ENCODE data around the gene OR5AP2.
"Not testable (repeated sequence)": the region's sequence is repeated elsewhere in the genome, so short reads cannot be mapped to it uniquely, and the experiment has no call there.

The OR5AP2 gene

DNA sequence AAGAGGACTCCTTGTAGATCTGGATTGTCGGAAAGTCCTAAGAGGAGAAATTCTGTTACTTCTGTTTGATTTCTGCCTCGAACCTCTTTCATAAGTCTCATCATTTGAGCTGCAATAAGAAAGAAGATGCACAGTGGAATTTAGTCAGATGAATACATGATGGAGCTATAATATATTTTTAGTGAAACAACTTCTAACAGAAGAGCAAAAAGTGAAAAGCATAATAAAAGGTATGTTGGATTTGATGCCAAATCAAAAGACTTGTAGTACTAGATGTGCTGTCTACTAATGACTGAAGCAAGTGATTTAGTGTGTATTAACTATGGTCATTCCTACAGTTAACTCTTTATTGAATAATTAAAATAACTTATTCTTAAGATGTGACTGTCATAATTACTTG lies at the start of gene OR5AP2:
Gene OR5AP2 (minus strand): TSS at position 101 of the 400 bp plus-strand sequence. CDS start 0 bp downstream, at position 101.
- no peak for FAIRE-seq

GRCh38 chr11:56691179-56691578 lies 48.9 kb upstream of the OR5AP2 start:
- not testable (repeated sequence) for FAIRE-seq

DNA sequence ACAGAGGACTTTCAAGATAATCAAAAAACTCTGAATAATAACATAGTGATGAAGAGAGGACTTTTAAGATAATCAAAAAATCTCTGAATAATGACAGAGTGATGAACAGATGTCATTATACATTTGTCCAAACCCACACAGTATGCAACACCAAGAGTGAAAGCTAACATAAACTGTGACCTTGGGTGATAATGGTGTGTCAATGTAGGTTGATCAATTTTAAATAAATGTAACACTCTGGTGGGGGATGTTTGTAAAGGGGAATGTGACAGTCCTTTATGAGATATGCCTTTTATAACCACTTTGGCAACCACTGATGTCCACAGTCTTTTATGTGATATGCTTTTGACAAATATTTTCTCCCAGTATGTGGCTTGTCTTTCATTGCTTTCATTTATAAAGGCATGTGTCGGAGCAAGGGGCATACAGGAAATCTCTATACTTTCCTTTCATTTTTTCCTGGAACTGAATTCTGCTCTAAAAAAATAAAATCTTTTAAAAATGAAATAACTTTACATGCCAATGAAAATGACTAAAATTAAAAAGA lies 46.4 kb upstream of the OR5AP2 start:
- no peak for FAIRE-seq

- no peak for FAIRE-seq
Measured at GRCh38 chr11:56670984-56671383, 28.7 kb upstream of the OR5AP2 start.

- no peak for FAIRE-seq
Measured at GRCh38 chr11:56663386-56663785, 21.1 kb upstream of the OR5AP2 start, which contains the start of gene OR5AR1. TSS of gene OR5AR1 (plus strand) at chr11:56663686. CDS start at chr11:56663686, 0 bp downstream.

DNA sequence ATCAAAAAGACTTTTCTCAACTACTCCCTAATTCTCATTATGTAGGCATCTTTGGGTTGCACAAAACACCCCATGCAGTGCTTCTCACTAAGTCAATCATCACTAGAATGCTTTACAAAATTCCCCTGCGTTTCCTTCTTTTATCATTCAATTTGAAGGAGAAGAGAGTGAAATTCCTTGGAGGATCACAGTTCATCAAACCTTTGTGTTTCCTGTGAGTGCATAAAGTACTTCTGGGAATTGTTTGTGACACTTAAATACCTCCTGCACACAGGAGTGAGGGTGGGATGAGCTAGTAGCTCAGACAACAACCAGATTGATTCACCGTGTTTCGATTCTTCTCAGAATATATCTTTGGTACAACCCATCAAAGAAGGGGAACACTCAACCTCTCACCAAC lies 17.5 kb upstream of the OR5AP2 start:
- no peak for FAIRE-seq

- FAIRE-seq: no peak
Measured at GRCh38 chr11:56637500-56637899, 4.7 kb downstream of the OR5AP2 start.

DNA sequence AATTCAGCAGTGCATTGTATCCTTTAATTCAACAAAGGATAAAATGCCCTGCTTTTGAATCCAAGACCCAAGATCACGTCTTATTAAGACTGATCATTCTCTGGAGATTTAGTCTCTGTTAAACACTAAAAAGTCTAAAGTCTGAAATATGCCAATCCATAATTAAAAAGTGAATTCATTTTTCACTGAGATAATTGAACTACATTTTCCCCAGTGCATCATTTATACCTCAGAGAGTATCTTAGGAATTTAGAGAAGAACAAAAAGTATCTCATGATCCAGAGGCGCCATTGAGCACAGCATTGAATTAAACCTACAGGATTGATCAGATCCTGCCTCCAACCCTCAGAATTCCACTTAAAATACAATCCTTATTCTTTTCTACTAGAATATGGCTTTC lies 5.4 kb downstream of the OR5AP2 start:
- no peak for FAIRE-seq

GRCh38 chr11:56632329-56632728 lies 9.9 kb downstream of the OR5AP2 start:
- no peak for FAIRE-seq

GRCh38 chr11:56625946-56626345 lies 16.3 kb downstream of the OR5AP2 start:
- FAIRE-seq: no peak

GRCh38 chr11:56624661-56625110 lies 17.6 kb downstream of the OR5AP2 start:
- no peak for FAIRE-seq

GRCh38 chr11:56611174-56611573 lies 31.1 kb downstream of the OR5AP2 start:
- no peak for FAIRE-seq

DNA sequence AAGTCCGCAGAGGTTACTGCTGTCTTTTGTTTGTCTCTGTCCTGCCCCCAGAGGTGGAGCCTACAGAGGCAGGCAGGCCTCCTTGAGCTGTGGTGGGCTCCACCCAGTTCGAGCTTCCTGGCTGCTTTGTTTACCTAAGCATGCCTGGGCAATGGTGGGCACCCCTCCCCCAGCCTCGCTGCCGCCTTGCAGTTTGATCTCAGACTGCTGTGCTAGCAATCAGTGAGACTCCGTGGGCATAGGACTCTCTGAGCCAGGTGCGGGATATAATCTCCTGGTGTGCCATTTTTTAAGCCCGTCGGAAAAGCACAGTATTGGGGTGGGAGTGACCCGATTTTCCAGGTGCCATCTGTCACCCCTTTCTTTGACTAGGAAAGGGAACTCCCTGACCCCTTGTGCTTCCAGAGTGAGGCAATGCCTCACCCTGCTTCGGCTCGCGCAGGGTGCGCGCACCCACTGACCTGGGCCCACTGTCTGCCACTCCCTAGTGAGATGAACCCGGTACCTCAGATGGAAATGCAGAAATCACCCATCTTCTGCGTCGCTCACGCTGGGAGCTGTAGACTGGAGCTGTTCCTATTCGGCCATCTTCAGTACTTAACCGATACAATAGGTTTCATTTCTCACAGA lies 50.0 kb downstream of the OR5AP2 start:
- not testable (repeated sequence) for FAIRE-seq

Measured in TTC549 (cell line).